Endothelial cell of umbilical vein (primary cell): ENCODE data around the gene CNNM2. TPM values are rescaled to one million over a fixed set of nuclear protein-coding genes. Genes with fewer than 3 reads are reported as not detected.

Source experiments
- BruUV-seq: library from RNA; stranded (reverse); fragments of 400-500 nt; replicated peaks from 2 replicates; lab custom pipeline; 2021; lab: Mats Ljungman, UMichigan
- CTCF ChIA-PET: fragments of 300-600, 350-600 bp; sonication (Branson Sonifier 250); formaldehyde crosslinking; loops from one replicate; lab custom pipeline; 2021; ENCODE audit warnings: antibody characterized with exemption, inconsistent platforms; lab: Charles Lee
- POLR2A ChIA-PET: fragments of 300-600, 350-600 bp; sonication (Branson Sonifier 250); formaldehyde crosslinking; loops from one replicate; lab custom pipeline; 2021; ENCODE audit warnings: antibody characterized with exemption, inconsistent platforms; lab: Charles Lee
- DNase-seq: peaks from one replicate; pipeline ENCODE4 v3.0.0-alpha.2; 2011; ENCODE audit warnings: low read depth, low spot score
- FAIRE-seq: peaks from 2 replicates; lab custom pipeline; 2011; peaks lifted over from hg19 to GRCh38; lab: Jason Lieb, UNC
- H2AFZ ChIP-seq: 2 replicates; pipeline ENCODE4 v1.6.0; 2012; ENCODE audit warnings: low read depth, low read length, control low read depth, inconsistent platforms
- H3K27ac ChIP-seq: 2 replicates; pipeline ENCODE4 v1.5.1; 2011; ENCODE audit warnings: low read depth, mild to moderate bottlenecking, control low read depth, low read length, moderate library complexity; ENCODE audit not compliant: insufficient read depth
- H3K27me3 ChIP-seq, 2 experiments: 2 replicates each; pipeline versions ENCODE4 v1.6.0 to v1.6.1; 2011; ENCODE audit warnings: low read length in 2 of 2, mixed read lengths in 1 of 2; ENCODE audit not compliant: control insufficient read depth in 2 of 2, insufficient read depth in 2 of 2
- H3K36me3 ChIP-seq, 2 experiments: 2 replicates in 1 of 2; 3 replicates in 1 of 2; pipeline ENCODE4 v1.5.1; 2011; ENCODE audit warnings: low read length in 2 of 2, mild to moderate bottlenecking in 1 of 2, moderate library complexity in 1 of 2; ENCODE audit not compliant: control insufficient read depth in 2 of 2, insufficient read depth in 2 of 2; ENCODE audit errors: extremely low read depth in 1 of 2
- H3K4me1 ChIP-seq: 3 replicates; pipeline ENCODE4 v1.5.1; 2011; ENCODE audit warnings: mild to moderate bottlenecking, low read length; ENCODE audit not compliant: control insufficient read depth, insufficient read depth; ENCODE audit errors: extremely low read depth
- H3K4me2 ChIP-seq: 2 replicates; pipeline ENCODE4 v1.6.1; 2011; ENCODE audit warnings: low read length, control low read depth, mixed read lengths; ENCODE audit not compliant: insufficient read depth
- H3K4me3 ChIP-seq, 3 experiments: fragments of 200-600 bp in 1 of 3; sonication (generic), shearing (Covaris generic) in 1 of 3; replicated peaks in 1 of 3; 2 replicates each; pipeline ENCODE4 v1.5.1; 2011 to 2016; ENCODE audit warnings: control low read depth in 3 of 3, low read length in 3 of 3, mild to moderate bottlenecking in 2 of 3, inconsistent platforms in 1 of 3, low read depth in 1 of 3, moderate library complexity in 1 of 3; ENCODE audit not compliant: insufficient read depth in 1 of 3
- H3K79me2 ChIP-seq: 2 replicates; pipeline ENCODE4 v1.6.0; 2012; ENCODE audit warnings: low read length, inconsistent platforms; ENCODE audit not compliant: control insufficient read depth, insufficient read depth
- H3K9ac ChIP-seq: replicated peaks from 2 replicates; pipeline ENCODE3; 2011; ENCODE audit warnings: low read length, control low read depth; ENCODE audit not compliant: insufficient read depth; ENCODE audit errors: extremely low read depth
- H3K9me1 ChIP-seq: replicated peaks from 3 replicates; pipeline ENCODE4 v1.6.0; 2011; ENCODE audit warnings: mild to moderate bottlenecking, low read length; ENCODE audit not compliant: control insufficient read depth, insufficient read depth; ENCODE audit errors: extremely low read depth
- H3K9me3 ChIP-seq: replicated peaks from 2 replicates; pipeline ENCODE4 v1.5.1; 2012; ENCODE audit warnings: low read length, inconsistent platforms; ENCODE audit not compliant: control insufficient read depth, insufficient read depth
- H4K20me1 ChIP-seq: replicated peaks from 2 replicates; pipeline ENCODE3; 2011; ENCODE audit warnings: mild to moderate bottlenecking, low read length; ENCODE audit not compliant: control insufficient read depth, insufficient read depth; ENCODE audit errors: extremely low read depth
- EZH2 ChIP-seq: IDR thresholded peaks from 2 replicates; pipeline ENCODE4 v1.6.1; 2012; ENCODE audit warnings: borderline replicate concordance, low read depth, mild to moderate bottlenecking, moderate library complexity, low read length, inconsistent platforms; ENCODE audit not compliant: severe bottlenecking
- FOS ChIP-seq: IDR thresholded peaks from 2 replicates; pipeline ENCODE4 v1.6.1; 2011; ENCODE audit warnings: mild to moderate bottlenecking, low read length, moderate library complexity, borderline replicate concordance; ENCODE audit not compliant: insufficient read depth
- GATA2 ChIP-seq: IDR thresholded peaks from 2 replicates; pipeline ENCODE4 v1.7.0; 2011; ENCODE audit warnings: low read depth, mild to moderate bottlenecking, moderate library complexity, mixed read lengths, low read length; ENCODE audit not compliant: insufficient read length, insufficient read depth
- JUN ChIP-seq: IDR thresholded peaks from 2 replicates; pipeline ENCODE4 v1.6.1; 2011; ENCODE audit warnings: borderline replicate concordance, low read depth; ENCODE audit not compliant: insufficient read length, insufficient read depth
- MYC ChIP-seq: IDR thresholded peaks from one replicate; pipeline ENCODE4 v1.6.1; 2011; ENCODE audit warnings: mild to moderate bottlenecking, low read depth, low read length
- POLR2A ChIP-seq: IDR thresholded peaks from 2 replicates; pipeline ENCODE4 v1.6.1; 2012; ENCODE audit warnings: low read depth, mild to moderate bottlenecking, control low read depth, low read length
- POLR2AphosphoS5 ChIP-seq: IDR thresholded peaks from 2 replicates; pipeline ENCODE4 v1.6.1; 2012; ENCODE audit warnings: low read depth, mild to moderate bottlenecking, control low read depth, low read length, moderate library complexity; ENCODE audit not compliant: insufficient read depth
- dilution Hi-C: fragments of 300-500 bp; cut with MboI; formaldehyde crosslinking; loops from one replicate; pipeline ENCODE4 v1.15.0; 2019; ENCODE audit warnings: low sequenced_read_pairs; ENCODE audit not compliant: extremely low pct_ligation_motif_present
- intact Hi-C: fragments of 100-400 bp; cut with micrococcal nuclease; formaldehyde crosslinking; loops from one replicate; pipeline ENCODE4 v1.10.0; 2022
- polyA plus RNA-seq, 4 experiments: library from polyadenylated mRNA; depleted of rRNA in 3 of 4; stranded (reverse) in 3 of 4; unstranded in 1 of 4; fragments of >200 nt; gene quantifications; 2 replicates each; pipeline versions ENCODE4 v1.2.1 to v1.2.3, GENCODE V29; 2011 to 2012; ENCODE audit warnings: missing spikeins in 1 of 4
- total RNA-seq: library from RNA; stranded (reverse); gene quantifications from 2 replicates; pipeline ENCODE4 v1.2.3, GENCODE V29; 2021
- TF ChIP-seq, protein P1 (sequence below), 2 donors: IDR thresholded peaks; 1 replicate in 1 of 2; 2 replicates in 1 of 2; pipeline ENCODE4 v1.5.1; 2011; ENCODE audit warnings: low read length in 2 of 2, mild to moderate bottlenecking in 2 of 2, moderate library complexity in 2 of 2, control low read depth in 1 of 2, inconsistent platforms in 1 of 2, low read depth in 1 of 2; ENCODE audit not compliant: insufficient read depth in 1 of 2; ENCODE audit errors: extremely low read depth in 1 of 2
- TF ChIP-seq, protein P2 (sequence below): IDR thresholded peaks from 2 replicates; pipeline ENCODE4 v1.6.1; 2011; ENCODE audit not compliant: insufficient read depth, insufficient read length

Gene CNNM2
- total and polyA plus RNA-seq, 2 donors (not counting 3 experiments of a cell fraction or from before 2014, with no cell fraction given), result 1.9 to 3.0 TPM

GRCh38 chr10:103106539-103106938 is 188.4 kb downstream of the CNNM2 start:
- Histone ChIP-seq H3K4me1 (no peaks in the 10 kb centered on the region), H3K27me3 (no peaks in the 10 kb centered on the region), H3K27ac (no peak overlapping the region), H3K4me3 (no peak overlapping the region), H3K9me1 (no peaks in the 10 kb centered on the region), H2AFZ (no peak overlapping the region), H3K36me3 (peaks cover 7 to 10% of the 10 kb centered on the region in 2 experiments), H3K79me2 (peaks cover 11% of the 10 kb centered on the region), H3K9me3 (no peaks in the 10 kb centered on the region), H3K9ac (no peak overlapping the region), H4K20me1 (no peaks in the 10 kb centered on the region), H3K4me2 (no peak overlapping the region)
- FAIRE-seq, result no peak
- no peak for DNase-seq
- no TSS peak for BruUV-seq
- TF ChIP-seq, protein P1, sequence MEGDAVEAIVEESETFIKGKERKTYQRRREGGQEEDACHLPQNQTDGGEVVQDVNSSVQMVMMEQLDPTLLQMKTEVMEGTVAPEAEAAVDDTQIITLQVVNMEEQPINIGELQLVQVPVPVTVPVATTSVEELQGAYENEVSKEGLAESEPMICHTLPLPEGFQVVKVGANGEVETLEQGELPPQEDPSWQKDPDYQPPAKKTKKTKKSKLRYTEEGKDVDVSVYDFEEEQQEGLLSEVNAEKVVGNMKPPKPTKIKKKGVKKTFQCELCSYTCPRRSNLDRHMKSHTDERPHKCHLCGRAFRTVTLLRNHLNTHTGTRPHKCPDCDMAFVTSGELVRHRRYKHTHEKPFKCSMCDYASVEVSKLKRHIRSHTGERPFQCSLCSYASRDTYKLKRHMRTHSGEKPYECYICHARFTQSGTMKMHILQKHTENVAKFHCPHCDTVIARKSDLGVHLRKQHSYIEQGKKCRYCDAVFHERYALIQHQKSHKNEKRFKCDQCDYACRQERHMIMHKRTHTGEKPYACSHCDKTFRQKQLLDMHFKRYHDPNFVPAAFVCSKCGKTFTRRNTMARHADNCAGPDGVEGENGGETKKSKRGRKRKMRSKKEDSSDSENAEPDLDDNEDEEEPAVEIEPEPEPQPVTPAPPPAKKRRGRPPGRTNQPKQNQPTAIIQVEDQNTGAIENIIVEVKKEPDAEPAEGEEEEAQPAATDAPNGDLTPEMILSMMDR (IDR thresholded peaks at IDR 0.05; ENCODE audit: extremely low read depth in 1 of 2, insufficient read depth in 1 of 2, low read depth in 1 of 2, low read length in 2 of 2), result no peak
- no peak for TF ChIP-seq POLR2A
- no peak for TF ChIP-seq MYC
- TF ChIP-seq FOS, result no peak
- no peak for TF ChIP-seq JUN
- no peak for TF ChIP-seq EZH2
- TF ChIP-seq, protein P2, sequence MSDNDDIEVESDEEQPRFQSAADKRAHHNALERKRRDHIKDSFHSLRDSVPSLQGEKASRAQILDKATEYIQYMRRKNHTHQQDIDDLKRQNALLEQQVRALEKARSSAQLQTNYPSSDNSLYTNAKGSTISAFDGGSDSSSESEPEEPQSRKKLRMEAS, result no peak
- no peak for TF ChIP-seq POLR2AphosphoS5
- TF ChIP-seq GATA2, result no peak
- POLR2A ChIA-PET, result no interaction called here
- CTCF ChIA-PET, result interaction anchor here (1.6 to 9.7 kb wide), 2 partner anchors 41 to 138 kb away, joined by 3 to 87 read pairs; no protein-coding TSS in a partner anchor
- dilution Hi-C loops, result no loop called here
- intact Hi-C loops, result loop anchor here (5.0 kb wide), 1 partner anchor 136 kb away; no protein-coding TSS in a partner anchor
